K562 (cell line): ENCODE results near the gene CACNA1I. TPM values are rescaled to one million over a fixed set of nuclear protein-coding genes. Genes with fewer than 3 reads are reported as not detected.

Source experiments
- ATAC-seq: fragments of 200-7000 bp; cut with Tn5 transposase; 3 replicates; pipeline ENCODE4 v1.9.1; 2020; ENCODE audit warnings: moderate library complexity
- BruUV-seq: library from RNA; stranded (reverse); fragments of 400-500 nt; replicated peaks from 2 replicates; lab custom pipeline; 2021; lab: Mats Ljungman, UMichigan
- CTCF ChIA-PET: fragments of 300-600 bp; formaldehyde crosslinking; extraction: SDS; loops from one replicate; lab custom pipeline; 2021; ENCODE audit warnings: low intra/inter-chr PET ratio; lab: Yijun Ruan, JAX
- POLR2A ChIA-PET: fragments of 300-600, 350-650 bp; sonication (Branson Sonifier 250); formaldehyde crosslinking; extraction: SDS; loops from one replicate; lab custom pipeline; 2021; ENCODE audit warnings: antibody characterized with exemption, inconsistent platforms; lab: Yijun Ruan, JAX
- DNase-seq, 4 experiments: peaks; one replicate each; pipeline versions ENCODE4 v3.0.0 to v3.0.0-alpha.2; 2011 to 2018; ENCODE audit warnings: low spot score in 3 of 4, mixed read lengths in 3 of 4; ENCODE audit errors: extremely low read depth in 1 of 4
- FAIRE-seq: peaks from 2 replicates; lab custom pipeline; 2011; peaks lifted over from hg19 to GRCh38; lab: Jason Lieb, UNC
- H2AFZ ChIP-seq: 2 replicates; pipeline ENCODE4 v1.6.0; 2011; ENCODE audit warnings: low read depth, low read length, control low read depth, inconsistent platforms
- H3K27ac ChIP-seq: fragments of 200-600 bp; 3 replicates; pipeline ENCODE4 v1.8.0; 2011; ENCODE audit warnings: low read depth, mild to moderate bottlenecking, control low read depth, inconsistent platforms, low read length, moderate library complexity, mixed read lengths; ENCODE audit errors: extremely low read depth
- H3K27me3 ChIP-seq, 2 experiments: fragments of 300-600 bp in 1 of 2; 2 replicates in 1 of 2; 3 replicates in 1 of 2; pipeline versions ENCODE4 v1.6.0 to v1.8.0; 2011; ENCODE audit warnings: inconsistent platforms in 2 of 2, low read length in 2 of 2, mild to moderate bottlenecking in 1 of 2, mixed read lengths in 1 of 2, moderate library complexity in 1 of 2; ENCODE audit not compliant: control insufficient read depth in 2 of 2, insufficient read depth in 2 of 2
- H3K36me3 ChIP-seq: fragments of 300-600 bp; 3 replicates; pipeline ENCODE4 v1.8.0; 2011; ENCODE audit warnings: mild to moderate bottlenecking, low read length, inconsistent platforms; ENCODE audit not compliant: control insufficient read depth, insufficient read depth
- H3K4me1 ChIP-seq, 2 experiments: fragments of 200-600 bp in 1 of 2; replicated peaks in 1 of 2; 2 replicates in 1 of 2; 3 replicates in 1 of 2; pipeline versions ENCODE4 v1.5.1 to v1.8.0; 2011; ENCODE audit warnings: inconsistent platforms in 2 of 2, low read length in 2 of 2, mild to moderate bottlenecking in 1 of 2, mixed read lengths in 1 of 2, moderate library complexity in 1 of 2; ENCODE audit not compliant: control insufficient read depth in 2 of 2, insufficient read depth in 2 of 2
- H3K4me2 ChIP-seq: 2 replicates; pipeline ENCODE4 v1.6.1; 2011; ENCODE audit warnings: low read length, control low read depth, inconsistent platforms, mixed read lengths; ENCODE audit not compliant: insufficient read depth
- H3K4me3 ChIP-seq: fragments of 200-600 bp; sonication (generic), shearing (Covaris generic); 2 replicates; pipeline ENCODE4 v1.5.1; 2016; ENCODE audit warnings: control low read depth, inconsistent platforms
- H3K79me2 ChIP-seq: fragments of 200-600 bp; 3 replicates; pipeline ENCODE4 v1.8.0; 2011; ENCODE audit warnings: low read length, inconsistent platforms; ENCODE audit not compliant: control insufficient read depth, insufficient read depth
- H3K9ac ChIP-seq, 2 experiments: 2 replicates each; pipeline versions ENCODE4 v1.6.0 to v1.6.1; 2011; ENCODE audit warnings: low read depth in 2 of 2, low read length in 2 of 2, control low read depth in 1 of 2, inconsistent platforms in 1 of 2, mild to moderate bottlenecking in 1 of 2, mixed read lengths in 1 of 2; ENCODE audit not compliant: insufficient read depth in 1 of 2
- H3K9me1 ChIP-seq: one replicate; pipeline ENCODE4 v1.6.0; 2011; ENCODE audit warnings: inconsistent platforms, mild to moderate bottlenecking, low read length, moderate library complexity; ENCODE audit not compliant: control insufficient read depth, insufficient read depth
- H3K9me3 ChIP-seq: replicated peaks from 2 replicates; pipeline ENCODE4 v1.5.1; 2011; ENCODE audit warnings: low read depth, low read length, inconsistent platforms; ENCODE audit not compliant: control insufficient read depth, insufficient read depth
- H4K20me1 ChIP-seq: replicated peaks from 2 replicates; pipeline ENCODE4 v1.6.1; 2011; ENCODE audit warnings: low read length, inconsistent platforms, mixed read lengths; ENCODE audit not compliant: control insufficient read depth, insufficient read depth
- CLOCK ChIP-seq: fragments of 250-450 bp; sonication (Bioruptor Pico); IDR thresholded peaks from 2 replicates; pipeline ENCODE4 v1.4.0; 2020; ENCODE audit warnings: mild to moderate bottlenecking, moderate library complexity, borderline replicate concordance
- FUS ChIP-seq: fragments of 200-400 bp; formaldehyde crosslinking; optimal IDR thresholded peaks from 2 replicates; pipeline ENCODE3; 2017; ENCODE audit warnings: low read depth, low read length
- MAX ChIP-seq: sonication (generic); formaldehyde crosslinking; IDR thresholded peaks from 2 replicates; pipeline ENCODE4 v1.9.0; 2022; ENCODE audit warnings: mild to moderate bottlenecking, missing genetic modification reagents
- NFXL1 ChIP-seq: fragments of 450-650 bp; formaldehyde crosslinking; IDR thresholded peaks from 2 replicates; pipeline ENCODE4 v1.4.0; 2021; ENCODE audit warnings: mild to moderate bottlenecking
- NFYB ChIP-seq: IDR thresholded peaks from 2 replicates; pipeline ENCODE4 v1.6.1; 2011; ENCODE audit warnings: mild to moderate bottlenecking, moderate library complexity; ENCODE audit not compliant: insufficient read length; ENCODE audit errors: extremely low read depth
- RBM22 ChIP-seq: fragments of 200-400 bp; formaldehyde crosslinking; IDR thresholded peaks from 2 replicates; pipeline ENCODE4 v1.6.1; 2018; ENCODE audit warnings: low read length, low read depth; ENCODE audit not compliant: poor library complexity, severe bottlenecking
- SOX6 ChIP-seq: fragments of 450-650 bp; IDR thresholded peaks from 2 replicates; pipeline ENCODE4 v1.6.1; 2014; ENCODE audit warnings: mild to moderate bottlenecking
- SRF ChIP-seq, 2 experiments: fragments of 250-450, 450-650 bp in 1 of 2; sonication (Bioruptor Pico) in 1 of 2; sonication (generic) in 1 of 2; formaldehyde crosslinking; IDR thresholded peaks; 2 replicates each; pipeline versions ENCODE4 v1.5.0 to v1.5.1; 2020 to 2022; ENCODE audit warnings: mild to moderate bottlenecking in 1 of 2, missing genetic modification reagents in 1 of 2
- ZNF133 ChIP-seq: fragments of 250-450 bp; sonication (Bioruptor Pico); IDR thresholded peaks from 2 replicates; pipeline ENCODE4 v1.4.0; 2020; ENCODE audit warnings: mild to moderate bottlenecking
- ZNF512 ChIP-seq: IDR thresholded peaks from 2 replicates; pipeline ENCODE4 v1.6.1; 2016; ENCODE audit warnings: missing genetic modification characterization, missing compliant biosample characterization
- ZNF551 ChIP-seq: fragments of 250-450 bp; sonication (Bioruptor Pico); IDR thresholded peaks from 2 replicates; pipeline ENCODE4 v1.5.0; 2021; ENCODE audit warnings: mild to moderate bottlenecking, moderate library complexity
- ZNF655 ChIP-seq: fragments of 250-450 bp; sonication (Bioruptor Pico); IDR thresholded peaks from 2 replicates; pipeline ENCODE4 v1.5.0; 2021
- WGBS: fragments of 100-300 bp; shearing (Covaris generic); methylation state at CpG from one replicate; pipeline ENCODE4 v1.1.6; 2016; ENCODE audit warnings: low coverage, mixed read lengths; ENCODE audit not compliant: insufficient coverage; ENCODE audit errors: missing lambda C conversion rate; 5-methylcytosine and 5-hydroxymethylcytosine counted together
- in situ Hi-C: fragments of 300-500 bp; cut with MboI; formaldehyde crosslinking; loops from 4 replicates; pipeline ENCODE4 v1.15.0; 2018; ENCODE audit warnings: inconsistent platforms, mixed read lengths
- intact Hi-C: fragments of 100-400 bp; cut with micrococcal nuclease; formaldehyde crosslinking; loops from 2 replicates; pipeline ENCODE4 v1.14.2; 2022
- polyA plus RNA-seq, 8 experiments: library from polyadenylated mRNA; depleted of rRNA in 4 of 8; stranded (reverse) in 5 of 8; unstranded in 3 of 8; fragments of >200 nt; fragmentation: Nextera tagmentation in 2 of 8; fragmentation: Illumina TruSeq in 1 of 8; extraction: Ambion mirVana in 2 of 8; extraction: Trizol in 1 of 8; gene quantifications; 2 replicates each; pipeline versions ENCODE4 v1.2.1 to v1.2.3, GENCODE V29; 2011 to 2014; ENCODE audit warnings: inconsistent platforms in 1 of 8, missing spikeins in 1 of 8
- total RNA-seq, 7 experiments: library from RNA; depleted of rRNA in 6 of 7; stranded (reverse); fragments of >200 nt in 6 of 7; fragmentation: Illumina TruSeq in 2 of 7; extraction: Trizol in 2 of 7; gene quantifications; 2 replicates each; pipeline versions ENCODE4 v1.2.1 to v1.2.3, GENCODE V29; 2011 to 2021; ENCODE audit warnings: low replicate concordance in 1 of 7

The CACNA1I gene
- total and polyA plus RNA-seq, 9 of the 15 experiments (the other 6 are each of a cell fraction or from before 2014, with no cell fraction given): 0.01 to 0.79 (median 0.32) TPM; not detected in 1

GRCh38 chr22:39649500-39650089 is 79.0 kb downstream of the CACNA1I start:
- DNase-seq (no peak), ATAC-seq (no peak), FAIRE-seq (no peak)
- BruUV-seq: no TSS peak
- no peak overlapping the region for H3K4me2 ChIP-seq
- WGBS: 93% methylated on average over 8 of the region's 41 CpGs
- ChIA-PET POLR2A (interaction anchor here (0.6 kb wide), 1 partner anchor 93 kb away, joined by 3 read pairs; no protein-coding TSS in a partner anchor), CTCF (no interaction called here)
- H3K79me2 ChIP-seq: no peaks in the 10 kb centered on the region
- H3K9me3 ChIP-seq: no peaks in the 10 kb centered on the region
- H4K20me1 ChIP-seq: no peaks in the 10 kb centered on the region
- no peak overlapping the region for H3K4me3 ChIP-seq
- in situ Hi-C loops: no loop called here
- H3K9me1 ChIP-seq: no peaks in the 10 kb centered on the region
- peaks cover 0 to 27% of the 10 kb centered on the region in 2 experiments; a peak in 3 of 5 replicates for H3K4me1 ChIP-seq
- H3K36me3 ChIP-seq: no peaks in the 10 kb centered on the region
- intact Hi-C loops: no loop called here
- no peaks in the 10 kb centered on the region for H3K27me3 ChIP-seq
- no peak overlapping the region for H2AFZ ChIP-seq
- no peak overlapping the region for H3K9ac ChIP-seq
- TF ChIP-seq ZNF512 (tag) (no peak), CLOCK (CRISPR knock-in tag) (no peak), ZNF133 (no peak), SRF (CRISPR knock-in tag; IDR thresholded peaks at IDR 0.05) (no peak), NFYB (no peak), ZNF551 (CRISPR knock-in tag) (no peak), FUS (no peak), SOX6 (no peak), RBM22 (no peak), MAX (CRISPR knock-in tag) (no peak), ZNF655 (CRISPR knock-in tag) (no peak), NFXL1 (CRISPR knock-in tag) (no peak)
- TF ChIP-seq, all 486 proteins: peak for 0
- no peak overlapping the region for H3K27ac ChIP-seq
